HAP-1 (cell line): ENCODE results near the gene STOML1.

Experiments
- DNase-seq, 2 experiments: peaks; one replicate each; pipeline ENCODE4 v3.0.0-alpha.2; 2016 to 2020; ENCODE audit warnings: low spot score in 2 of 2
- H3K27me3 ChIP-seq: fragments of 250-450 bp; sonication (Bioruptor Pico); 2 replicates; pipeline ENCODE4 v1.5.1; 2020; ENCODE audit warnings: low read depth, mild to moderate bottlenecking, moderate library complexity
- H3K36me3 ChIP-seq: fragments of 250-450 bp; sonication (Bioruptor Pico); replicated peaks from 2 replicates; pipeline ENCODE4 v1.5.1; 2020; ENCODE audit warnings: mild to moderate bottlenecking
- H3K4me1 ChIP-seq: fragments of 250-450 bp; sonication (Bioruptor Pico); 2 replicates; pipeline ENCODE4 v1.5.1; 2020; ENCODE audit warnings: mild to moderate bottlenecking
- H3K4me3 ChIP-seq: fragments of 250-450 bp; sonication (Bioruptor Pico); 2 replicates; pipeline ENCODE4 v1.5.1; 2020; ENCODE audit warnings: mild to moderate bottlenecking, moderate library complexity
- H3K9me3 ChIP-seq: fragments of 250-450 bp; sonication (Bioruptor Pico); 2 replicates; pipeline ENCODE4 v1.5.1; 2020; ENCODE audit warnings: mild to moderate bottlenecking, moderate library complexity
- in situ Hi-C: fragments of 300-500 bp; cut with MboI; formaldehyde crosslinking; loops from 3 replicates; pipeline ENCODE4 v1.14.3; 2020; ENCODE audit warnings: low sequenced_read_pairs, inconsistent platforms, mixed read lengths

STOML1 gene

DNA sequence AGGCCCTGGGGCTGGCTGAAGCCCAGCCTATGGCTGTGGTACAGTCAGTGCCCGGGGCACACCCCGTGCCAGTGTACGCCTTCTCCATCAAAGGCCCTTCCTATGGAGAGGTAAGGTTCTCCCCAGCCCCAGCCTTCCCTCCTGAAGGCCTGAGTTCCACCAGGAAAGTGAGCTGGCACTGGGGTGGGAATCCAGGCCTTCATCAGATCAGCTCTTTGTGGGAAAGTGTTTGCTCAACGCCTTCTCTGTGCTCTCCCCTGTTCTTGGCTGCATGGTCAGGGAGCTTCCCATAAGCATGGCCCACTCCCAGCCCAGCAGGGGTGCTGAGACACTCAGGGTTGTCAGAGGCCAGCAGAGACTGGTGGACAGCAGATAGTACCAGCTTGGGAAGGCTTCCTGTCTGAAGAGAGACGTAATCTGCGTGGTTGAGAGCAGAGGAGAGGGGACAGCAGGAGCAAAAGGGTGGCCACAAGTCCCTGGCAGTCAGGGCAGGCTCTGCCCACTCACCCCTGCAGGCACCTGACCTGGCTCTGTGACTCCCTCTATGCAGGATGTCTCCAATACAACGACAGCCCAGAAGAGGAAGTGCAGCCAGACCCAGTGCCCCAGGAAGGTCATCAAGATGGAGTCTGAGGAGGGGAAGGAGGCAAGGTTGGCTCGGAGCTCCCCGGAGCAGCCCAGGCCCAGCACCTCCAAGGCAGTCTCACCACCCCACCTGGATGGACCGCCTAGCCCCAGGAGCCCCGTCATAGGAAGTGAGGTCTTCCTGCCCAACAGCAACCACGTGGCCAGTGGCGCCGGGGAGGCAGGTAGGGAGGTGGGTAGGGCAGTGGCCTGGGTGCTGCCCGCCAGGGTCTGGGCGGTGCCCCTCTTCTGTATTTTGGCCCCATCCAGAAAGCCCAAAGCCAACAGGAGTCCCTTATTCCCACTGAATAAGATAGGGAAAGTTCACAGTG lies 40.8 kb upstream of the STOML1 start:
- H3K4me3 ChIP-seq, result no peak overlapping the region
- no peaks in the 10 kb centered on the region for H3K27me3 ChIP-seq
- H3K36me3 ChIP-seq, result peaks cover 32% of the 10 kb centered on the region

DNA sequence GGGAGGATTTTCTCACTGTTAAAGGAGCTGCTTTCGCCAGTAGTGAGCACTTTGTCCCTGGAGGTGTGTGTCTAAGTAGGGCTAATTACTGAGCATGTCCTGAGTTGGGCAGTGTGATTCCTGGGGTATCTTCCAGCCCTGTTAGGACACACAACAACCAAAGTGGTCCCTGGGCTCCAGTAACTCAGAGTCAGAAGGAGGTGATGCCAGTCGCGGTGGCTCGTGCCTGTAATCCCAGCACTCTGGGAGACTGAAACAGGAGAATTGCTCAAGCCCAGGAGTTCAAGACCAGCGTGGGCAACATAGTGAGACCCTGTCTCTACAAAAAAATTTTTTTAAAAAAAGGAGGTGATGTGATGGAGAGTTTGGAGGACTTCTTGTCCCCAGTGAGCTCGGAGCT lies 40.0 kb upstream of the STOML1 start:
- Histone ChIP-seq H3K36me3 (peaks cover 32% of the 10 kb centered on the region), H3K27me3 (no peaks in the 10 kb centered on the region), H3K9me3 (no peaks in the 10 kb centered on the region), H3K4me3 (no peak overlapping the region), H3K4me1 (no peaks in the 10 kb centered on the region)
- in situ Hi-C loops, result loop anchor here (25.0 kb wide), 1 partner anchor 1420 kb away; no protein-coding TSS in a partner anchor
- no peak for DNase-seq

More for the DNA sequence above, 40.8 kb upstream of the STOML1 start:
- no peaks in the 10 kb centered on the region for H3K4me1 ChIP-seq
- H3K9me3 ChIP-seq, result no peaks in the 10 kb centered on the region
- in situ Hi-C loops, result loop anchor here (25.0 kb wide), 1 partner anchor 1421 kb away; no protein-coding TSS in a partner anchor
- DNase-seq, result no peak

DNA sequence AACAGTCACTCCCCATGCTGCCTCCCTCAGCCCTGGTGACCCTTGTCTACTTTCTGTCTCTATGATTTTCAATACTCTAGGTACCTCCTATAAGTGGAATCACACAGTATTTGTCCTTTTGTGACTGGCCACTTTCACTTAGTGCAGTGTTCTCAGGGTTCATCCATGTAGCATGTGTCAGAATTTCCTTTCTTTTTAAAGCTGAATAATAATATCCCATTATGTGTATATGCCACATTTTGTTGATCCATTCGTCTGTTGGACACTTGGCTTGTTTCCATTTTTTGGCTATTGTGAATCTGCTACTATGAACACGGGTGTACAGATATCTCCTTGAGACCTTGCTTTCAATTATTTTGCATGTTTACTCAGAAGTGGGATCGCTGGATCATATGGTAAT lies 36.6 kb upstream of the STOML1 start:
- H3K4me1 ChIP-seq, result no peaks in the 10 kb centered on the region
- H3K27me3 ChIP-seq, result no peaks in the 10 kb centered on the region
- H3K36me3 ChIP-seq, result peaks cover 38% of the 10 kb centered on the region
- H3K9me3 ChIP-seq, result no peaks in the 10 kb centered on the region
- H3K4me3 ChIP-seq, result no peak overlapping the region
- in situ Hi-C loops, result loop anchor here (25.0 kb wide), 1 partner anchor 1416 kb away; no protein-coding TSS in a partner anchor
- DNase-seq, result no peak

DNA sequence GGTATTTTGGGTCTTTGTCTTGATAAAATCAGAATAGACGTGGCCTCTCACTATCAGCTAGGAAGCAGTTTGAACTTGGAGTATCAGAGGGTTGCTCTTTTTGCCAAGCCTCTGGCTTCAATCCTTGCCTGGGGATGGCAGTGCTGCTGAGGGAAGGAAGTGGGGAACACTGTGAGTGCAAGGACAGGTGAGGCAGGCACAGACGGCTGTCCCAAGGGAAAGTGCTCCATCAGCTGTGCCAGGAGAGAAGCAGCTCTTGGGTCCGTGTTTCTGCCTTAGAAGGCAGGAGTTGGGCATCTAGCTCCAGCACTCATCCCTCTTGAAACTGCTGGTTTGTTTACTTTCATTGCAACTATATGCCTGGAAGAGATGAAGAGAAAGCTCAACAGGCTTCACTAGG lies 35.6 kb upstream of the STOML1 start:
- DNase-seq, result no peak
- H3K36me3 ChIP-seq, result peaks cover 41% of the 10 kb centered on the region
- H3K9me3 ChIP-seq, result no peaks in the 10 kb centered on the region
- no peaks in the 10 kb centered on the region for H3K4me1 ChIP-seq
- H3K27me3 ChIP-seq, result no peaks in the 10 kb centered on the region
- no peak overlapping the region for H3K4me3 ChIP-seq
- in situ Hi-C loops, result loop anchor here (25.0 kb wide), 1 partner anchor 1415 kb away; no protein-coding TSS in a partner anchor

DNA sequence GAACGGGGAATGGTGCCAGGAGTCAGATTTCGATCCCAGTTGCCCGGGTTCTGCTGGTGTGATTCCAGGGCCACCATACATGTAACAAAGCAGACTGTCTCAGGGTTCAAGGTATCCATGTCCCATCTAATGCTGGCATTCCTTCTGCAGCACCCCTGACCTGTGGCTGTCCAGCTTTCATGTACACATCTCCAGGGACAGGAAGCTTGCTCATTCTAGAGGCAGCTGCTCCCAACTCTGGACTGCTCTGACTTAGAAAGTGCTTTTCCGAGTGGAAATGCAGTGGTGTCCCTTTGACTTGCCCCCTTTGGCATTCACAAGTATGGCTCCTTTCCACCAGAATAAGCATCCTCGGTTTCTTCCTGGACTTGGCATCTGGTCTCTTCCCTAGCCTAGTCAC lies 33.3 kb upstream of the STOML1 start:
- Histone ChIP-seq H3K9me3 (no peaks in the 10 kb centered on the region), H3K4me1 (no peaks in the 10 kb centered on the region), H3K27me3 (no peaks in the 10 kb centered on the region), H3K4me3 (no peak overlapping the region), H3K36me3 (peaks cover 42% of the 10 kb centered on the region)
- DNase-seq, result no peak
- in situ Hi-C loops, result loop anchor here (25.0 kb wide), 1 partner anchor 1413 kb away; no protein-coding TSS in a partner anchor

GRCh38 chr15:74024687-74025086 lies 32.6 kb upstream of the STOML1 start:
- H3K4me3 ChIP-seq, result no peak overlapping the region
- H3K4me1 ChIP-seq, result no peaks in the 10 kb centered on the region
- peaks cover 42% of the 10 kb centered on the region for H3K36me3 ChIP-seq
- no peaks in the 10 kb centered on the region for H3K9me3 ChIP-seq
- DNase-seq, result no peak
- H3K27me3 ChIP-seq, result no peaks in the 10 kb centered on the region
- in situ Hi-C loops, result loop anchor here (25.0 kb wide), 1 partner anchor 1412 kb away; no protein-coding TSS in a partner anchor

- DNase-seq, result no peak
- Histone ChIP-seq H3K27me3 (no peaks in the 10 kb centered on the region), H3K4me1 (no peaks in the 10 kb centered on the region), H3K4me3 (no peak overlapping the region), H3K36me3 (peaks cover 37% of the 10 kb centered on the region), H3K9me3 (no peaks in the 10 kb centered on the region)
- in situ Hi-C loops, result no loop called here
Measured at GRCh38 chr15:74022706-74023470, 30.8 kb upstream of the STOML1 start.

GRCh38 chr15:74019734-74020133 lies 27.6 kb upstream of the STOML1 start:
- Histone ChIP-seq H3K4me1 (no peaks in the 10 kb centered on the region), H3K9me3 (no peaks in the 10 kb centered on the region), H3K27me3 (no peaks in the 10 kb centered on the region), H3K36me3 (peaks cover 19% of the 10 kb centered on the region), H3K4me3 (no peak overlapping the region)
- in situ Hi-C loops, result no loop called here
- DNase-seq, result no peak

DNA sequence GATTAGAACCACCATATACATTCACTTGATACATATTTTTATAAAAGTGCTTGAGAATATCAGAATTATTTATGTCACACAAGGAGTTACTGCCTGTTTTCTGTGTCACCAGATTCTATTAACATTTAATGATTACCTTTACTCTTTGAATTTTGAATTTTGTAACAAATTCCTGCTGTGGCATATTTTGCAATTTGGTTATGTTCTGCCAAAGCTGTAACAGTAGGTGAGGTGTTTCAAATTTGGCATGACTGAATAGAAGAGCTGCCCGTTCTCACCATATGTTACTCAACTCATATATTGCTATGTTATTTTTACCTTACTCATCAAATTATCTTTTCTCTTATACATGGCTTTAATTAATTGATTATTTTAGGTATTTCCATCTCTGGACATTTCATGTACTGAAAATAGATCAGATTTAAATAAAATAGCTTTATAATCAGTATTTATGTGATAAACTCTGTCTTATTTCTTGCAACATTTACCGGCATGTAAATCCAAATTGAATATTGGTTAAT lies 21.3 kb upstream of the STOML1 start:
- H3K27me3 ChIP-seq, result no peaks in the 10 kb centered on the region
- DNase-seq, result no peak
- peaks cover 8% of the 10 kb centered on the region; the same call in 1 of the 2 replicates for H3K36me3 ChIP-seq
- in situ Hi-C loops, result no loop called here
- no peaks in the 10 kb centered on the region for H3K4me1 ChIP-seq
- H3K4me3 ChIP-seq, result no peak overlapping the region
- no peaks in the 10 kb centered on the region for H3K9me3 ChIP-seq

DNA sequence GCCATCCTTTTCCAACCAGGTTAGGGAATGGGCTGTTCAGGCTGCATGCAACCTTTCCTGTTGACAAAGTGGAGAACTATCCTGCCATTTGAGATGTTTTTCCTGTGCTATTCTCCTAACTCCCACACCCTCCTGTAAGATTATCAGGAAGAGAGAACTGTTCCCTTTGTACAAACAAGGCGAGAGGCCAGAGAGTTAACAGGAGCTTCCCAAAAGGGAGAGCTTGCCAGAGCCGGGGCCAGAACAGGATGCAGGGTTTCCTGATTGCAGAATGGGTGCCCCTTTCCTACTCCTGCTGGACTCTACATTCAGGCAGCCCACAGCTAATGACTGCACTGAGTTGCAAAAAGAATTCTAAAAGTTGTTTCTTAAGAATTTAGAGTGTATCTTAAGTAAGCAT lies 19.5 kb upstream of the STOML1 start:
- Histone ChIP-seq H3K9me3 (no peaks in the 10 kb centered on the region), H3K36me3 (peaks cover 13% of the 10 kb centered on the region), H3K4me1 (no peaks in the 10 kb centered on the region), H3K4me3 (no peak overlapping the region), H3K27me3 (no peaks in the 10 kb centered on the region)
- no peak for DNase-seq
- in situ Hi-C loops, result no loop called here

GRCh38 chr15:74010929-74011540 lies 18.9 kb upstream of the STOML1 start:
- no peaks in the 10 kb centered on the region for H3K9me3 ChIP-seq
- no peak overlapping the region for H3K4me3 ChIP-seq
- in situ Hi-C loops, result no loop called here
- H3K4me1 ChIP-seq, result no peaks in the 10 kb centered on the region
- peaks cover 16% of the 10 kb centered on the region for H3K36me3 ChIP-seq
- no peak for DNase-seq
- H3K27me3 ChIP-seq, result no peaks in the 10 kb centered on the region

- no peaks in the 10 kb centered on the region for H3K9me3 ChIP-seq
- DNase-seq, result no peak
- H3K4me1 ChIP-seq, result no peaks in the 10 kb centered on the region
- peaks cover 27% of the 10 kb centered on the region for H3K36me3 ChIP-seq
- no peaks in the 10 kb centered on the region for H3K27me3 ChIP-seq
- in situ Hi-C loops, result no loop called here
- H3K4me3 ChIP-seq, result no peak overlapping the region
Measured at GRCh38 chr15:74008901-74009300, 16.8 kb upstream of the STOML1 start.

DNA sequence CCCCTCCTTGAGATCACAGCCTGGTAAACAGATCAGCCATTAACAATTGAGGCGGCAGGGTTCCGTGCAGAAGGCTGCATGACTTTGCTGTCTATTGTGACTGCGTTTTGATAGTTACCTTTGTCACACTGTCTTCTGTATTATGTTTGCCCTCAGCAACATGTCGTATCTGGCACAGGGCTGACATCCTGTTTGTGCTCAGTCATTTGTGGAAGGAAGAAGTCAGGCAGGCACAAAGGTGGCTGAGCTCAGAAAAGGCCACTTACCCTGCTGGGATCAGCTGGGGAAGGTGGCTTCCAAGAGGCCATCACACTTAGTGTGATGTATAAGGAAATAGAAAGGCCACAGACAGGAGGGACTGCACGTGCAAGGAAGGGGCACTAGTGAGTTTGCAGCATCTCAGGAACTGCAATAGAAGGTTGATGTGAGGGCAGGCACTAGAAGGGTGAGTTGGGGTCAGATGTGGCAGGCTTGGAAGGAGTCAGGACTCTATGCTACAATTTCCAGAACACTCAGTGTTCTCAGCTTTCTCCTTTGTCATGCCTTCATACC lies 15.8 kb upstream of the STOML1 start:
- H3K4me1 ChIP-seq, result no peaks in the 10 kb centered on the region
- H3K4me3 ChIP-seq, result no peak overlapping the region
- H3K27me3 ChIP-seq, result no peaks in the 10 kb centered on the region
- H3K36me3 ChIP-seq, result peaks cover 31% of the 10 kb centered on the region
- H3K9me3 ChIP-seq, result no peaks in the 10 kb centered on the region
- no peak for DNase-seq
- in situ Hi-C loops, result no loop called here
